ENCODE data around the gene MTARC2. TPM values are rescaled to one million over a fixed set of nuclear protein-coding genes. Genes with fewer than 3 reads are reported as not detected.

Gene MTARC2
- total RNA-seq, 2 experiments from 2014 or later, result not detected

- CTCF ChIA-PET, result interaction anchor here (0.7 kb wide), 1 partner anchor 411 kb away, joined by 3 read pairs; no protein-coding TSS in a partner anchor
- no peaks in the 10 kb centered on the region for H3K36me3 Mint-ChIP-seq (ENCODE audit: low read depth)
- no peaks in the 10 kb centered on the region for H3K4me1 Mint-ChIP-seq (ENCODE audit: low read depth)
- intact Hi-C loops (cut with micrococcal nuclease), result no loop called here
- no peak for DNase-seq
- H3K4me3 Mint-ChIP-seq, result no peak overlapping the region
- no peak overlapping the region for H3K27ac Mint-ChIP-seq
- H3K27me3 Mint-ChIP-seq (ENCODE audit: low read depth), result peaks cover 37% of the 10 kb centered on the region
- no peaks in the 10 kb centered on the region for H3K9me3 Mint-ChIP-seq
These were observed 6.8 kb downstream of the MTARC2 start for GRCh38 chr1:220754918-220755295.

- CTCF ChIA-PET, result interaction anchor here (0.9 kb wide), 1 partner anchor 22 kb away, joined by 3 read pairs; no protein-coding TSS in a partner anchor
- Mint-ChIP-seq H3K27ac (no peak overlapping the region), H3K4me1 (ENCODE audit: low read depth) (no peaks in the 10 kb centered on the region), H3K27me3 (ENCODE audit: low read depth) (peaks cover 33% of the 10 kb centered on the region), H3K4me3 (no peak overlapping the region), H3K36me3 (ENCODE audit: low read depth) (no peaks in the 10 kb centered on the region), H3K9me3 (no peaks in the 10 kb centered on the region)
- no peak for DNase-seq
- intact Hi-C loops (cut with micrococcal nuclease), result no loop called here
These were observed 7.2 kb downstream of the MTARC2 start for GRCh38 chr1:220755309-220755708.

- H3K27me3 Mint-ChIP-seq (ENCODE audit: low read depth), result peaks cover 15% of the 10 kb centered on the region
- DNase-seq, result no peak
- H3K27ac Mint-ChIP-seq, result no peak overlapping the region
- intact Hi-C loops (cut with micrococcal nuclease), result no loop called here
- no peak overlapping the region for H3K4me3 Mint-ChIP-seq
- no peaks in the 10 kb centered on the region for H3K36me3 Mint-ChIP-seq (ENCODE audit: low read depth)
- CTCF ChIA-PET, result interaction anchor here (0.8 to 1.0 kb wide), 3 partner anchors 24 to 461 kb away, joined by 3 to 4 read pairs (median 3); no protein-coding TSS in a partner anchor
- no peaks in the 10 kb centered on the region for H3K9me3 Mint-ChIP-seq
- no peaks in the 10 kb centered on the region for H3K4me1 Mint-ChIP-seq (ENCODE audit: low read depth)
These were observed 9.3 kb downstream of the MTARC2 start for GRCh38 chr1:220757441-220757840.

GRCh38 chr1:220759147-220759546 lies 11.0 kb downstream of the MTARC2 start:
- no peak overlapping the region for H3K27ac Mint-ChIP-seq
- peaks cover 9% of the 10 kb centered on the region for H3K27me3 Mint-ChIP-seq (ENCODE audit: low read depth)
- CTCF ChIA-PET, result interaction anchor here (1.8 kb wide), 1 partner anchor 26 kb away, joined by 4 read pairs; no protein-coding TSS in a partner anchor
- H3K9me3 Mint-ChIP-seq, result no peaks in the 10 kb centered on the region
- intact Hi-C loops (cut with micrococcal nuclease), result no loop called here
- no peak overlapping the region for H3K4me3 Mint-ChIP-seq
- no peaks in the 10 kb centered on the region for H3K36me3 Mint-ChIP-seq (ENCODE audit: low read depth)
- H3K4me1 Mint-ChIP-seq (ENCODE audit: low read depth), result no peaks in the 10 kb centered on the region
- no peak for DNase-seq

GRCh38 chr1:220761688-220762427 lies 13.7 kb downstream of the MTARC2 start:
- Mint-ChIP-seq H3K27me3 (ENCODE audit: low read depth) (peaks cover 9% of the 10 kb centered on the region), H3K9me3 (no peaks in the 10 kb centered on the region), H3K4me3 (no peak overlapping the region), H3K27ac (no peak overlapping the region), H3K4me1 (ENCODE audit: low read depth) (no peaks in the 10 kb centered on the region), H3K36me3 (ENCODE audit: low read depth) (no peaks in the 10 kb centered on the region)
- no peak for DNase-seq
- CTCF ChIA-PET, result interaction anchor here (1.0 to 1.4 kb wide), 2 partner anchors 42 to 48 kb away, joined by 3 read pairs; no protein-coding TSS in a partner anchor
- intact Hi-C loops (cut with micrococcal nuclease), result no loop called here

GRCh38 chr1:220764757-220765156 lies 16.6 kb downstream of the MTARC2 start:
- Mint-ChIP-seq H3K4me1 (ENCODE audit: low read depth) (no peaks in the 10 kb centered on the region), H3K27me3 (ENCODE audit: low read depth) (no peaks in the 10 kb centered on the region), H3K9me3 (no peaks in the 10 kb centered on the region), H3K36me3 (ENCODE audit: low read depth) (no peaks in the 10 kb centered on the region), H3K4me3 (no peak overlapping the region), H3K27ac (no peak overlapping the region)
- intact Hi-C loops (cut with micrococcal nuclease), result no loop called here
- no peak for DNase-seq
- CTCF ChIA-PET, result no interaction called here

GRCh38 chr1:220767312-220768125 lies 19.4 kb downstream of the MTARC2 start:
- CTCF ChIA-PET, result no interaction called here
- intact Hi-C loops (cut with micrococcal nuclease), result no loop called here
- H3K27ac Mint-ChIP-seq, result no peak overlapping the region
- no peaks in the 10 kb centered on the region for H3K9me3 Mint-ChIP-seq
- DNase-seq, result no peak
- no peaks in the 10 kb centered on the region for H3K4me1 Mint-ChIP-seq (ENCODE audit: low read depth)
- no peak overlapping the region for H3K4me3 Mint-ChIP-seq
- H3K27me3 Mint-ChIP-seq (ENCODE audit: low read depth), result peaks cover 3% of the 10 kb centered on the region
- no peaks in the 10 kb centered on the region for H3K36me3 Mint-ChIP-seq (ENCODE audit: low read depth)

- CTCF ChIA-PET, result no interaction called here
- no peaks in the 10 kb centered on the region for H3K9me3 Mint-ChIP-seq
These were observed 20.0 kb downstream of the MTARC2 start for GRCh38 chr1:220768126-220768601.

GRCh38 chr1:220769205-220769604 lies 21.1 kb downstream of the MTARC2 start:
- Mint-ChIP-seq H3K4me3 (no peak overlapping the region), H3K27me3 (ENCODE audit: low read depth) (peaks cover 6% of the 10 kb centered on the region), H3K4me1 (ENCODE audit: low read depth) (no peaks in the 10 kb centered on the region), H3K27ac (no peak overlapping the region), H3K36me3 (ENCODE audit: low read depth) (no peaks in the 10 kb centered on the region), H3K9me3 (no peaks in the 10 kb centered on the region)
- no peak for DNase-seq
- CTCF ChIA-PET, result no interaction called here
- intact Hi-C loops (cut with micrococcal nuclease), result no loop called here

More at GRCh38 chr1:220768126-220768601, 20.0 kb downstream of the MTARC2 start:
- no peak overlapping the region for H3K4me3 Mint-ChIP-seq
- DNase-seq, result no peak
- H3K36me3 Mint-ChIP-seq (ENCODE audit: low read depth), result no peaks in the 10 kb centered on the region
- no peak overlapping the region for H3K27ac Mint-ChIP-seq
- no peaks in the 10 kb centered on the region for H3K4me1 Mint-ChIP-seq (ENCODE audit: low read depth)
- peaks cover 5% of the 10 kb centered on the region for H3K27me3 Mint-ChIP-seq (ENCODE audit: low read depth)
- intact Hi-C loops (cut with micrococcal nuclease), result no loop called here

GRCh38 chr1:220770245-220770913 lies 22.3 kb downstream of the MTARC2 start:
- Mint-ChIP-seq H3K27ac (no peak overlapping the region), H3K4me3 (no peak overlapping the region), H3K4me1 (ENCODE audit: low read depth) (no peaks in the 10 kb centered on the region), H3K27me3 (ENCODE audit: low read depth) (peaks cover 8% of the 10 kb centered on the region), H3K36me3 (ENCODE audit: low read depth) (no peaks in the 10 kb centered on the region), H3K9me3 (no peaks in the 10 kb centered on the region)
- CTCF ChIA-PET, result interaction anchor here (0.9 to 1.3 kb wide), 2 partner anchors 39 to 41 kb away, joined by 5 read pairs; no protein-coding TSS in a partner anchor
- no peak for DNase-seq
- intact Hi-C loops (cut with micrococcal nuclease), result no loop called here

GRCh38 chr1:220772846-220773245 lies 24.7 kb downstream of the MTARC2 start:
- no peak overlapping the region for H3K4me3 Mint-ChIP-seq
- CTCF ChIA-PET, result interaction anchor here (0.7 kb wide), 1 partner anchor 30 kb away, joined by 4 read pairs; no protein-coding TSS in a partner anchor
- H3K36me3 Mint-ChIP-seq (ENCODE audit: low read depth), result no peaks in the 10 kb centered on the region
- H3K27me3 Mint-ChIP-seq (ENCODE audit: low read depth), result peaks cover 17% of the 10 kb centered on the region
- intact Hi-C loops (cut with micrococcal nuclease), result no loop called here
- no peaks in the 10 kb centered on the region for H3K4me1 Mint-ChIP-seq (ENCODE audit: low read depth)
- no peak overlapping the region for H3K27ac Mint-ChIP-seq
- DNase-seq, result no peak
- no peaks in the 10 kb centered on the region for H3K9me3 Mint-ChIP-seq

All from activated naive CD4-positive, alpha-beta T cell treated with anti-CD3 and anti-CD28 coated beads for 36 hours (primary cell).